Upper lobe of left lung (tissue), 6 donors: ENCODE measurements around the gene POU4F1. TPM values are rescaled to one million over a fixed set of nuclear protein-coding genes. Genes with fewer than 3 reads are reported as not detected.

Experiments
- ATAC-seq, 2 donors: fragments of 200-7000 bp; cut with Tn5 transposase; one replicate each; pipeline ENCODE4 v1.9.1; 2022; ENCODE audit warnings: mild to moderate bottlenecking in 2 of 2, moderate library complexity in 2 of 2; ENCODE audit not compliant: low FRiP score in 2 of 2
- DNase-seq, 2 donors: peaks; one replicate each; pipeline ENCODE4 v3.0.0-alpha.2; 2019 to 2020
- H3K27ac ChIP-seq, 4 donors: fragments of 200-600 bp; sonication (generic); one replicate each; pipeline ENCODE4 v1.5.1; 2016 to 2019
- H3K27me3 ChIP-seq, 4 donors: fragments of 200-600 bp; sonication (generic); one replicate each; pipeline ENCODE4 v1.5.1; 2017 to 2019
- H3K36me3 ChIP-seq, 4 donors: fragments of 200-600 bp; sonication (generic); one replicate each; pipeline ENCODE4 v1.5.1; 2016 to 2019
- H3K4me1 ChIP-seq, 4 donors: fragments of 200-600 bp; sonication (generic); one replicate each; pipeline ENCODE4 v1.5.1; 2018 to 2019
- H3K4me3 ChIP-seq, 4 donors: fragments of 200-600 bp; sonication (generic); one replicate each; pipeline ENCODE4 v1.5.1; 2017 to 2019; ENCODE audit warnings: mild to moderate bottlenecking in 2 of 4, moderate library complexity in 1 of 4
- H3K9me3 ChIP-seq, 4 donors: fragments of 200-600 bp; sonication (generic); one replicate each; pipeline ENCODE4 v1.5.1; 2018 to 2019
- EP300 ChIP-seq, 4 donors: sonication (generic); formaldehyde crosslinking; IDR thresholded peaks; one replicate each; pipeline ENCODE4 v1.5.1; 2017; ENCODE audit warnings: antibody characterized with exemption in 4 of 4, control low read depth in 2 of 4
- POLR2A ChIP-seq, 4 donors: fragments of 450-650 bp; IDR thresholded peaks; one replicate each; pipeline ENCODE4 v1.5.1; 2016 to 2017; ENCODE audit warnings: antibody characterized with exemption in 4 of 4, mild to moderate bottlenecking in 2 of 4
- POLR2AphosphoS5 ChIP-seq, 2 donors: sonication (generic); formaldehyde crosslinking; IDR thresholded peaks; one replicate each; pipeline ENCODE4 v1.5.1; 2017; ENCODE audit warnings: antibody characterized with exemption in 2 of 2
- WGBS, 2 donors: methylation state at CpG; one replicate each; pipeline ENCODE4 v1.1.5; 2017 to 2018; 5-methylcytosine and 5-hydroxymethylcytosine counted together
- total RNA-seq, 6 donors: library from RNA; depleted of rRNA in 4 of 6; stranded (reverse); fragments of >200 nt in 4 of 6; gene quantifications; one replicate each; pipeline versions ENCODE4 v1.1.0 to v1.2.1, GENCODE V29; 2016 to 2021
- TF ChIP-seq, protein P1 (sequence below), 6 experiments: fragments of 450-650 bp in 4 of 6; fragments of 200-600 bp in 2 of 6; sonication (generic) in 2 of 6; IDR thresholded peaks; one replicate each; pipeline ENCODE4 v1.5.1; 2016 to 2019; ENCODE audit warnings: antibody characterized with exemption in 6 of 6
- donor health status: DM: no; HTN: no; CAD: no; lungs with moderate emphysema.
- donor health status: DM: no; HTN: yes; CAD: no; lungs with severe emphysema.

The POU4F1 gene
- total RNA-seq, 6 donors from 2014 or later, result not detected

DNA sequence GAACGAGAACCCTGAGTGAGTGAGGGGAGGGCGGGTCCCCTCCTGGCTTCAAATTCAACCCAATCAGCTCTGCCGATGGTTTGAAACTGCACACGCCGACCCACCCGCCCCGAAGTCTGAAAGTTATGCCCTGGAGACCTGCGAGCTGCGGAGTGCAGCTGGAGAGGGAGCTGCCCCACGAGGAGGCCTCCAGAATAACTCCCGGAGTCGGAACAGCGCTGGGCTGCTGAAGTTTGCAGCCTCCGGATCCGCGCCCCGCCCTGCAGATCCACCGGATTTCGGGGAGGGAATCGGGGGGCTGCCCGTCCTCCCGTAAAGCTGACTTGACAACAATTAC, 7.0 kb downstream of the POU4F1 start:
- WGBS, 2 donors, result 8 to 9% methylated on average over 6 to 22 of the region's 22 CpGs
- no peak for ATAC-seq
- Histone ChIP-seq H3K9me3 (no peaks in the 10 kb centered on the region), H3K27me3 (peaks cover 0 to 88% (median 46%) of the 10 kb centered on the region in 4 donors), H3K4me1 (peaks cover 8 to 22% (median 15%) of the 10 kb centered on the region in 4 donors), H3K27ac (no peak overlapping the region), H3K36me3 (no peaks in the 10 kb centered on the region), H3K4me3 (peak overlapping the region in 1 of 4 donors; percentile 22)
- TF ChIP-seq POLR2A (IDR thresholded peaks at IDR 0.05) (no peak), EP300 (IDR thresholded peaks at IDR 0.05) (no peak), POLR2AphosphoS5 (IDR thresholded peaks at IDR 0.05) (no peak)
- TF ChIP-seq, protein P1, sequence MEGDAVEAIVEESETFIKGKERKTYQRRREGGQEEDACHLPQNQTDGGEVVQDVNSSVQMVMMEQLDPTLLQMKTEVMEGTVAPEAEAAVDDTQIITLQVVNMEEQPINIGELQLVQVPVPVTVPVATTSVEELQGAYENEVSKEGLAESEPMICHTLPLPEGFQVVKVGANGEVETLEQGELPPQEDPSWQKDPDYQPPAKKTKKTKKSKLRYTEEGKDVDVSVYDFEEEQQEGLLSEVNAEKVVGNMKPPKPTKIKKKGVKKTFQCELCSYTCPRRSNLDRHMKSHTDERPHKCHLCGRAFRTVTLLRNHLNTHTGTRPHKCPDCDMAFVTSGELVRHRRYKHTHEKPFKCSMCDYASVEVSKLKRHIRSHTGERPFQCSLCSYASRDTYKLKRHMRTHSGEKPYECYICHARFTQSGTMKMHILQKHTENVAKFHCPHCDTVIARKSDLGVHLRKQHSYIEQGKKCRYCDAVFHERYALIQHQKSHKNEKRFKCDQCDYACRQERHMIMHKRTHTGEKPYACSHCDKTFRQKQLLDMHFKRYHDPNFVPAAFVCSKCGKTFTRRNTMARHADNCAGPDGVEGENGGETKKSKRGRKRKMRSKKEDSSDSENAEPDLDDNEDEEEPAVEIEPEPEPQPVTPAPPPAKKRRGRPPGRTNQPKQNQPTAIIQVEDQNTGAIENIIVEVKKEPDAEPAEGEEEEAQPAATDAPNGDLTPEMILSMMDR (IDR thresholded peaks at IDR 0.05), result no peak
- DNase-seq, result no peak

DNA sequence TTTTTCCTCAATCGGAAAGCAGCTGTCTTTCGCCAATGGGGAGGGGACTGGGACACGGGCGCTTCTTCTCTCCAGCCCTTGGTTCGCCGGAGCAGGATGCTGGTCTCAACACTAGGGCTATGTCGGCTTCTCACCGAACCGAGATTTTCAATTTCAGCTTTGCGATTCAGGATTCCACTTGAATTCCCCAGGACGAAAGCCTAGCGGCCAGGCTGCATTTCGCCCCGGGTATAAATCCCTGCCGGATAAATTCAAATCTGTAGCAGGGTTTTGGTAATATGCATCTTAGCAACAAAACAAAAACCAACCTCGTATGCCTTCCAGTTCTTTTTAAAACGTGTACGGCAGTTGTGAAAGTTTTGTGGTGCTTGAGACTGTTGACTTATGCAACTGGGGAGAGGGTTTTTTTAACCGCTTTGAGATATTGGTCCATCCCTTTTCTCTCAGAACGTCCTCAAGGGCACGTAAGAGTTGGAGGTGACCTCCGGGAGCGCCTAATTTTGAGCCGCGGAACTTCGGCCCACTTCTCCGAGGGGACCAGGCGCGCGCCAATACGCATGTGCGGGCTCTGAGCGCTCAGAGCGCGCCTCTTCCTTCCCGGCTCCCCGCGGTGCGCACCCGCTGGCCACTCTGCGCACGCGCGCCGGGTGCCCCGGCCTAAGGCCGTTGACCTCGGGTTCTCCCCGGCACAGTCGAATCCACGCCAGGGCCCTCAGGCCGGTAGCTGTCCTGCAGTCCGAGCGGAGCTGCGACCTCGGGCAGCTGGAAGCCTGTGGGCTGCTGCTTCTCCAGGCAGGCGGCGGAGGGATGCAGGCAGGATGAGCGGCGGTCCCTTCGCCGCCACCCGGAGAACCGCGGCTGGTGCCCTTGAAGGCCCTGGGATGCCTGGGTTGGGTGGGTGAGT, 7.6 kb downstream of the POU4F1 start:
- peak in 1 of 2 donors; percentile 68 for ATAC-seq
- peaks cover 5 to 18% (median 11%) of the 10 kb centered on the region in 4 donors for H3K4me1 ChIP-seq
- peaks cover 0 to 83% (median 40%) of the 10 kb centered on the region in 4 donors for H3K27me3 ChIP-seq
- no peaks in the 10 kb centered on the region for H3K36me3 ChIP-seq
- H3K27ac ChIP-seq, result no peak overlapping the region
- WGBS, 2 donors, result 8 to 11% methylated on average over 19 to 39 of the region's 65 CpGs
- TF ChIP-seq POLR2AphosphoS5 (IDR thresholded peaks at IDR 0.05) (no peak), EP300 (IDR thresholded peaks at IDR 0.05) (no peak), POLR2A (IDR thresholded peaks at IDR 0.05) (no peak)
- TF ChIP-seq, protein P1 (IDR thresholded peaks at IDR 0.05), result no peak
- DNase-seq, result peak in 1 of 2 donors; percentile 84
- H3K9me3 ChIP-seq, result no peaks in the 10 kb centered on the region
- H3K4me3 ChIP-seq, result peak overlapping the region in 1 of 4 donors; percentile 22

DNA sequence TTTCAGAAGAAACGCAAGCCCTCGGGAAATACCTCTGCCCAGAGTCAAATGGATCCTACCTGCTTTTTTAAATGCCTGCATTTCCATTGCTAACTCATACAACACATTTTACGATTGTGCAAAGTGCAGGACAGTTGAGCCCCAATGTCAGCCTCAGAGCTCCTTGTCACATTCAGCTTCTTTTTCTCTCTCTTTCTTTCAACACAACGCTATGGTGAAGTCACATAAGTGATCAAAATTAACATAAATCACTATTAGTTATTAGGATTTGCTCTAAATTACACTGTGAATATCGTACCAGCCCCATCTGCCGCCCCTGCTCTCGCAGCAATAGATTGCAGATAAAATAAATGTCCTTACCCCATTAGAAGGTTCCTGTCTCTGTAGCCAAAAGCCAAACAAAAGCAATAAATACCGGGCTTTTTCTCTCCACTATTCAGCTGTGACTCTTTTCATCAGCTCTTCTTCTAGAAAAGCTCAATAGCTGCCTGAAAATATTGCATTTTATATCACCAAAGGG, 8.8 kb downstream of the POU4F1 start:
- TF ChIP-seq EP300 (IDR thresholded peaks at IDR 0.05) (no peak), POLR2AphosphoS5 (IDR thresholded peaks at IDR 0.05) (no peak), POLR2A (IDR thresholded peaks at IDR 0.05) (no peak)
- TF ChIP-seq, protein P1 (IDR thresholded peaks at IDR 0.05), result no peak

DNA sequence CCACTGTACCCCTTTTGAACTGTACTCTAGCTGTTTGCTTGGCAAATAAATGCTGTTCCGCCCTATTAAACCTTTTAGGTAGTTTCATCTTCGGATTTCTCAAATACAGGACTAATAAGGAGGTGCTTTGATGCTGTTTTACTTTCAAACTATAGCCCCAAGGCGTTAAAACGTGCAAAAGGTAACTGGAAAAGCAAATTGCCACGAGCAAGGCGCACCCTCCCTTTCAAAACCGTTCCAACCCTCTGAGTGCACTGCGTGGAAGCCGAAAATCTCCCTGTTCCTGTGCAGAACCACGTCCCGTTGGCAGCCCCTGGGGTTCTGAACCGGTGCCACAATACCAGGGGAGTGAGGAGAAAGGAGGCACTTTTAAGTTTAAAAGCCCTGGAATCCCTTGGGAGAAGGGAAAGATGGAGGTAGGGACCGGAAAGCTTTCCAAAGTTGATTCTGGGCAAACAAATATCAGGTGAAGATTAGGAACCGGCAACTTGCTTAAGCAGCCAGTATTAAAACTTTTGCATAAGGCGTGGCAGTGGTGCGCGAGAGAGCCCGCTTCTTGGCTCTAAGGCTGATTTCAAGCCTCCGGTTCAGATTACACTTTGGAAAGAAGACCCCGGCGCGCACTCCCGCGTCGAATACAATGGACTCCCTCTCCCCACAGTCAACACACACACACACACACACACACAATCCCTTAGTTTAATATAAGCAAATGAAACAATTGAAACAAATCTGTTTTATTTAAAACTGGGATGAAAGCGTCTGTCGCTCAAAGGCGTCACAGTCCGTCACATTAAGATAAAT, 9.5 kb downstream of the POU4F1 start:
- no peak overlapping the region for H3K27ac ChIP-seq
- 10 to 12% methylated on average over 19 to 29 of the region's 29 CpGs for WGBS, 2 donors
- no peak for TF ChIP-seq POLR2A (IDR thresholded peaks at IDR 0.05)
- TF ChIP-seq, protein P1 (IDR thresholded peaks at IDR 0.05), result no peak
- no peak for TF ChIP-seq POLR2AphosphoS5 (IDR thresholded peaks at IDR 0.05)
- ATAC-seq, result no peak
- H3K36me3 ChIP-seq, result no peaks in the 10 kb centered on the region
- no peak overlapping the region for H3K4me3 ChIP-seq
- DNase-seq, result no peak
- H3K4me1 ChIP-seq, result peaks cover 5 to 18% (median 11%) of the 10 kb centered on the region in 4 donors
- H3K9me3 ChIP-seq, result no peaks in the 10 kb centered on the region
- H3K27me3 ChIP-seq, result peaks cover 0 to 70% (median 37%) of the 10 kb centered on the region in 4 donors

More for the DNA sequence above, 8.8 kb downstream of the POU4F1 start:
- ATAC-seq (no peak), DNase-seq (no peak)
- peaks cover 5 to 18% (median 11%) of the 10 kb centered on the region in 4 donors for H3K4me1 ChIP-seq
- H3K27ac ChIP-seq, result no peak overlapping the region
- no peak overlapping the region for H3K4me3 ChIP-seq
- peaks cover 0 to 76% (median 34%) of the 10 kb centered on the region in 4 donors for H3K27me3 ChIP-seq
- H3K9me3 ChIP-seq, result no peaks in the 10 kb centered on the region
- 11 to 12% methylated on average over 8 of the region's 8 CpGs for WGBS, 2 donors
- no peaks in the 10 kb centered on the region for H3K36me3 ChIP-seq
